H1 (cell line): ENCODE measurements around the gene MYBPC2. TPM values are rescaled to one million over a fixed set of nuclear protein-coding genes. Genes with fewer than 3 reads are reported as not detected.
A peak's percentile ranks its signal among the peaks of the same experiment; 100 is the strongest.

Experiments used
- CTCF ChIA-PET: fragments of 300-600 bp; sonication (Branson Sonifier 250); formaldehyde crosslinking; loops from one replicate; lab custom pipeline; 2021; ENCODE audit not compliant: partially characterized antibody; lab: Charles Lee
- POLR2A ChIA-PET: fragments of 300-600 bp; sonication (Branson Sonifier 250); formaldehyde crosslinking; loops from one replicate; lab custom pipeline; 2021; ENCODE audit warnings: inconsistent platforms; ENCODE audit not compliant: partially characterized antibody; lab: Charles Lee
- DNase-seq, 2 experiments: peaks; one replicate each; pipeline versions ENCODE4 v3.0.0 to v3.0.0-alpha.2; 2010 to 2022; ENCODE audit warnings: low spot score in 2 of 2, low read depth in 1 of 2, mixed read lengths in 1 of 2
- FAIRE-seq: peaks from 2 replicates; lab custom pipeline; 2011; peaks lifted over from hg19 to GRCh38; lab: Jason Lieb, UNC
- H2AFZ ChIP-seq: 2 replicates; pipeline ENCODE4 v1.8.1; 2012; ENCODE audit warnings: low read length, inconsistent platforms
- H2AK5ac ChIP-seq: 2 replicates; pipeline ENCODE4 v1.6.1; 2013; ENCODE audit warnings: low read depth, low read length
- H2BK120ac ChIP-seq: replicated peaks from 2 replicates; pipeline ENCODE3; 2013; ENCODE audit warnings: low read depth, low read length, inconsistent platforms
- H2BK12ac ChIP-seq: 2 replicates; pipeline ENCODE4 v1.6.1; 2013; ENCODE audit warnings: low read depth, low read length
- H2BK15ac ChIP-seq: 2 replicates; pipeline ENCODE4 v1.6.1; 2013; ENCODE audit warnings: low read length
- H2BK20ac ChIP-seq: 2 replicates; pipeline ENCODE4 v1.6.1; 2013; ENCODE audit warnings: low read length
- H2BK5ac ChIP-seq: 2 replicates; pipeline ENCODE4 v1.6.1; 2013; ENCODE audit warnings: low read depth, low read length
- H3K14ac ChIP-seq: 2 replicates; pipeline ENCODE4 v1.6.1; 2013; ENCODE audit warnings: inconsistent platforms; ENCODE audit not compliant: insufficient read length
- H3K18ac ChIP-seq: 2 replicates; pipeline ENCODE4 v1.6.1; 2013; ENCODE audit warnings: low read length; ENCODE audit errors: extremely low read depth
- H3K23ac ChIP-seq: 2 replicates; pipeline ENCODE4 v1.6.1; 2013; ENCODE audit warnings: inconsistent platforms; ENCODE audit not compliant: insufficient read length
- H3K23me2 ChIP-seq: 2 replicates; pipeline ENCODE4 v1.6.1; 2013; ENCODE audit warnings: low read depth, low read length
- H3K27ac ChIP-seq: 2 replicates; pipeline ENCODE4 v1.6.1; 2011; ENCODE audit warnings: low read depth, low read length, inconsistent platforms
- H3K27me3 ChIP-seq, 4 experiments: replicated peaks in 1 of 4; 1 replicate in 1 of 4; 2 replicates in 3 of 4; pipeline versions ENCODE4 v1.6.1 to v1.8.1; 2011 to 2013; ENCODE audit warnings: low read length in 3 of 4, mild to moderate bottlenecking in 3 of 4, inconsistent platforms in 2 of 4, mixed read lengths in 2 of 4, moderate library complexity in 1 of 4; ENCODE audit not compliant: control insufficient read depth in 3 of 4, insufficient read depth in 3 of 4; ENCODE audit errors: extremely low read depth in 1 of 4
- H3K36me3 ChIP-seq, 4 experiments: 2 replicates each; pipeline versions ENCODE4 v1.6.1 to v1.8.1; 2011 to 2013; ENCODE audit warnings: mild to moderate bottlenecking in 4 of 4, low read length in 3 of 4, moderate library complexity in 2 of 4, control low read depth in 1 of 4, inconsistent platforms in 1 of 4; ENCODE audit not compliant: insufficient read depth in 4 of 4, control insufficient read depth in 2 of 4
- H3K4ac ChIP-seq: replicated peaks from 2 replicates; pipeline ENCODE3; 2013; ENCODE audit warnings: low read length, low read depth, mixed read lengths, inconsistent platforms; ENCODE audit not compliant: insufficient read length
- H3K4me1 ChIP-seq, 4 experiments: replicated peaks in 1 of 4; 1 replicate in 1 of 4; 2 replicates in 3 of 4; pipeline versions ENCODE4 v1.6.1 to v1.8.1; 2011 to 2013; ENCODE audit warnings: low read length in 3 of 4, inconsistent platforms in 2 of 4, mixed read lengths in 1 of 4; ENCODE audit not compliant: insufficient read depth in 4 of 4, control insufficient read depth in 3 of 4
- H3K4me2 ChIP-seq, 2 experiments: 2 replicates each; pipeline versions ENCODE4 v1.6.1 to v1.8.1; 2011 to 2013; ENCODE audit warnings: low read depth in 2 of 2, low read length in 2 of 2, control low read depth in 1 of 2, inconsistent platforms in 1 of 2, mild to moderate bottlenecking in 1 of 2; ENCODE audit not compliant: insufficient read depth in 1 of 2
- H3K4me3 ChIP-seq, 4 experiments: fragments of 200-600, 300-600 bp in 1 of 4; sonication (generic), shearing (Covaris generic), sonication (Bioruptor Twin) in 1 of 4; 2 replicates each; pipeline versions ENCODE4 v1.5.1 to v1.8.1; 2011 to 2016; ENCODE audit warnings: low read length in 4 of 4, low read depth in 3 of 4, control low read depth in 2 of 4, inconsistent platforms in 2 of 4, mild to moderate bottlenecking in 2 of 4, mixed read lengths in 1 of 4, moderate library complexity in 1 of 4; ENCODE audit not compliant: insufficient read depth in 2 of 4; ENCODE audit errors: extremely low read depth in 1 of 4
- H3K56ac ChIP-seq: replicated peaks from 2 replicates; pipeline ENCODE3; 2013; ENCODE audit warnings: low read depth, mild to moderate bottlenecking, mixed read lengths, low read length, inconsistent platforms; ENCODE audit not compliant: insufficient read length
- H3K79me1 ChIP-seq: 2 replicates; pipeline ENCODE4 v1.6.1; 2013; ENCODE audit warnings: low read depth, low read length, control low read depth
- H3K79me2 ChIP-seq, 2 experiments: 2 replicates each; pipeline versions ENCODE4 v1.6.1 to v1.8.1; 2012 to 2013; ENCODE audit warnings: low read length in 2 of 2, mild to moderate bottlenecking in 2 of 2, inconsistent platforms in 1 of 2; ENCODE audit not compliant: insufficient read depth in 2 of 2, control insufficient read depth in 1 of 2
- H3K9ac ChIP-seq, 4 experiments: replicated peaks in 1 of 4; 1 replicate in 1 of 4; 2 replicates in 3 of 4; pipeline versions ENCODE4 v1.6.1 to v1.8.1; 2011 to 2013; ENCODE audit warnings: low read depth in 3 of 4, low read length in 3 of 4, control low read depth in 2 of 4, mild to moderate bottlenecking in 2 of 4, moderate library complexity in 2 of 4, inconsistent platforms in 1 of 4; ENCODE audit errors: extremely low read depth in 1 of 4
- H3K9me3 ChIP-seq, 2 experiments: 2 replicates each; pipeline versions ENCODE4 v1.6.1 to v1.8.1; 2012 to 2013; ENCODE audit warnings: mild to moderate bottlenecking in 2 of 2, moderate library complexity in 2 of 2, control low read depth in 1 of 2, inconsistent platforms in 1 of 2, low read depth in 1 of 2, low read length in 1 of 2, mixed read lengths in 1 of 2; ENCODE audit not compliant: insufficient read depth in 2 of 2
- H4K20me1 ChIP-seq, 2 experiments: replicated peaks in 1 of 2; 2 replicates each; pipeline versions ENCODE3 to v1.8.1; 2011 to 2013; ENCODE audit warnings: inconsistent platforms in 2 of 2, low read length in 2 of 2, mild to moderate bottlenecking in 1 of 2; ENCODE audit not compliant: insufficient read depth in 2 of 2, control insufficient read depth in 1 of 2
- H4K5ac ChIP-seq: 2 replicates; pipeline ENCODE4 v1.6.1; 2013; ENCODE audit warnings: low read length, low read depth, mixed read lengths, inconsistent platforms; ENCODE audit not compliant: insufficient read length
- H4K8ac ChIP-seq: 2 replicates; pipeline ENCODE4 v1.8.0; 2013; ENCODE audit warnings: mild to moderate bottlenecking, moderate library complexity, low read length, inconsistent platforms; ENCODE audit not compliant: insufficient read depth; ENCODE audit errors: extremely low read depth
- H4K91ac ChIP-seq: replicated peaks from 2 replicates; pipeline ENCODE3; 2013; ENCODE audit warnings: low read length, mixed read lengths, inconsistent platforms; ENCODE audit not compliant: insufficient read length
- CBX8 ChIP-seq: fragments of 300-800, 300-1000 bp; sonication (generic); IDR thresholded peaks from 2 replicates; pipeline ENCODE4 v1.7.1; 2016; ENCODE audit warnings: low read depth, low read length, borderline replicate concordance
- CHD2 ChIP-seq: IDR thresholded peaks from 2 replicates; pipeline ENCODE4 v1.6.1; 2012; ENCODE audit warnings: low read length, improper control_type of control experiment
- EZH2 ChIP-seq: fragments of 200-600 bp; sonication (generic); IDR thresholded peaks from 2 replicates; pipeline ENCODE4 v1.7.1; 2012; ENCODE audit warnings: low read depth, mild to moderate bottlenecking, moderate library complexity, low read length, inconsistent platforms; ENCODE audit not compliant: severe bottlenecking
- NRF1 ChIP-seq: IDR thresholded peaks from 2 replicates; pipeline ENCODE4 v1.6.1; 2011; ENCODE audit warnings: mild to moderate bottlenecking, low read depth, low read length, improper control_type of control experiment
- SP1 ChIP-seq: IDR thresholded peaks from 2 replicates; pipeline ENCODE4 v1.6.1; 2011; ENCODE audit warnings: low read depth, low read length
- ZNF274 ChIP-seq: IDR thresholded peaks from 2 replicates; pipeline ENCODE4 v1.7.0; 2012; ENCODE audit warnings: low read length, borderline replicate concordance; ENCODE audit errors: extremely low read depth
- whole genome bisulfite sequencing, 2 experiments: shearing (Covaris generic) in 1 of 2; methylation state at CpG; one replicate each; pipeline versions ENCODE4 v1.1.6 to v1.1.7; 2013 to 2015; ENCODE audit warnings: low lambda C conversion rate in 2 of 2, mixed read lengths in 2 of 2, inconsistent platforms in 1 of 2, low coverage in 1 of 2, missing lambda C conversion rate in 1 of 2; ENCODE audit not compliant: insufficient replicate concordance in 2 of 2, insufficient coverage in 1 of 2, insufficient read length in 1 of 2; ENCODE audit errors: extremely low coverage in 1 of 2, missing lambda C conversion rate in 1 of 2; 5-methylcytosine and 5-hydroxymethylcytosine counted together
- polyA plus RNA-seq, 7 experiments: library from polyadenylated mRNA; depleted of rRNA in 3 of 7; stranded (reverse) in 5 of 7; unstranded in 2 of 7; fragments of >200 nt in 5 of 7; fragments of 200-250 nt in 2 of 7; gene quantifications; 1 replicate in 5 of 7; 2 replicates in 1 of 7; 4 replicates in 1 of 7; pipeline versions ENCODE4 v1.2.1 to v1.2.3, GENCODE V29; 2011 to 2013; ENCODE audit warnings: missing spikeins in 2 of 7, mixed read lengths in 2 of 7
- total RNA-seq: library from RNA; stranded (reverse); fragmentation: NEBNext Ultra II Directional; extraction: Animal tissue kit (Norgen Biotek cat#: 25700); gene quantifications from 2 replicates; pipeline ENCODE4 v1.2.1, GENCODE V29; 2021

Gene MYBPC2
- total and polyA plus RNA-seq, 2 of the 8 experiments (the other 6 are each of a cell fraction or from before 2014, with no cell fraction given) = 1.8 to 3.1 TPM

GRCh38 chr19:50501568-50502475 is 69.1 kb downstream of the MYBPC2 start:
- no peak overlapping the region for H3K23ac ChIP-seq
- no peaks in the 10 kb centered on the region for H4K20me1 ChIP-seq
- H2BK12ac ChIP-seq = no peak overlapping the region
- H3K23me2 ChIP-seq = peaks cover 3% of the 10 kb centered on the region; the same call in 1 of the 2 replicates
- FAIRE-seq = no peak
- CTCF ChIA-PET = interaction anchor here (0.5 to 2.4 kb wide), 10 partner anchors 15 to 54 kb away, joined by 3 to 8 read pairs (median 4); no protein-coding TSS in a partner anchor
- POLR2A ChIA-PET = interaction anchor here (1.0 to 1.3 kb wide), 2 partner anchors 12 to 43 kb away, joined by 3 read pairs; no protein-coding TSS in a partner anchor
- peaks cover 0 to 9% (median 3%) of the 10 kb centered on the region in 4 experiments; a peak in 5 of 7 replicates for H3K4me1 ChIP-seq
- no peaks in the 10 kb centered on the region for H3K79me2 ChIP-seq
- no peak overlapping the region for H3K56ac ChIP-seq
- no peak overlapping the region for H2AK5ac ChIP-seq
- no peak overlapping the region; the same call in 1 of the 2 replicates for H2BK20ac ChIP-seq
- no peak overlapping the region for H3K18ac ChIP-seq
- H3K27me3 ChIP-seq = peaks cover 1 to 32% (median 29%) of the 10 kb centered on the region in 4 experiments
- H4K5ac ChIP-seq = no peak overlapping the region
- H2BK5ac ChIP-seq = no peak overlapping the region
- H4K8ac ChIP-seq = peak overlapping the region; percentile 2; the same call in 1 of the 2 replicates
- no peak for TF ChIP-seq NRF1
- TF ChIP-seq CBX8 = no peak
- TF ChIP-seq EZH2 = no peak
- no peak for TF ChIP-seq ZNF274
- no peak for TF ChIP-seq CHD2
- TF ChIP-seq SP1 = no peak
- TF ChIP-seq, all 59 proteins: peak for 0
- H3K9me3 ChIP-seq = no peaks in the 10 kb centered on the region
- H3K27ac ChIP-seq = no peak overlapping the region
- WGBS, 2 experiments = 82% methylated on average over 20 of the region's 25 CpGs; no CpG with 5 or more reads in 1 of the 2 experiments
- no peak overlapping the region for H3K4ac ChIP-seq
- H3K79me1 ChIP-seq = no peaks in the 10 kb centered on the region; the same call in 1 of the 2 replicates
- H3K4me2 ChIP-seq = no peak overlapping the region
- H2BK15ac ChIP-seq = no peak overlapping the region
- no peak for DNase-seq
- H3K14ac ChIP-seq = no peak overlapping the region
- H4K91ac ChIP-seq = no peak overlapping the region
- H2BK120ac ChIP-seq = no peak overlapping the region
- no peaks in the 10 kb centered on the region for H3K36me3 ChIP-seq
- no peak overlapping the region for H2AFZ ChIP-seq
- no peak overlapping the region for H3K9ac ChIP-seq
- H3K4me3 ChIP-seq = no peak overlapping the region
